A673 (cell line): Measurements from ENCODE around the gene MBD3. TPM values are rescaled to one million over a fixed set of nuclear protein-coding genes. Genes with fewer than 3 reads are reported as not detected.
A peak's percentile ranks its signal among the peaks of the same experiment; 100 is the strongest.

Experiments
- BruUV-seq: library from RNA; stranded (reverse); fragments of 400-500 nt; replicated peaks from 2 replicates; lab custom pipeline; 2021; lab: Mats Ljungman, UMichigan
- CTCF ChIA-PET: fragments of 300-600 bp; sonication (Branson Sonifier 250); formaldehyde crosslinking; loops from one replicate; lab custom pipeline; 2022; ENCODE audit warnings: antibody characterized with exemption; lab: Charles Lee
- POLR2A ChIA-PET: fragments of 300-600 bp; sonication (Branson Sonifier 250); formaldehyde crosslinking; loops from one replicate; lab custom pipeline; 2022; ENCODE audit warnings: antibody characterized with exemption; ENCODE audit not compliant: low non-redundant PET; lab: Charles Lee
- DNase-seq: peaks from one replicate; pipeline ENCODE4 v3.0.0-alpha.2; 2015; ENCODE audit warnings: low spot score
- H3K27ac ChIP-seq: fragments of 200-600 bp; sonication (generic); 2 replicates; pipeline ENCODE4 v1.5.1; 2016; ENCODE audit warnings: mixed run types, low read depth, mild to moderate bottlenecking, mixed read lengths, antibody characterized with exemption, low read length; ENCODE audit not compliant: poor library complexity, severe bottlenecking
- H3K27me3 ChIP-seq: fragments of 200-600 bp; sonication (generic); replicated peaks from 2 replicates; pipeline ENCODE4 v1.6.1; 2017; ENCODE audit warnings: mixed run types, low read depth, mild to moderate bottlenecking, mixed read lengths, antibody characterized with exemption, low read length; ENCODE audit not compliant: insufficient read depth, poor library complexity
- H3K36me3 ChIP-seq: fragments of 200-600 bp; sonication (generic); 2 replicates; pipeline ENCODE4 v1.6.1; 2016; ENCODE audit warnings: mixed run types, mild to moderate bottlenecking, mixed read lengths, antibody characterized with exemption, low read length; ENCODE audit not compliant: insufficient read depth, poor library complexity, severe bottlenecking
- H3K4me1 ChIP-seq: fragments of 200-600 bp; sonication (generic); 2 replicates; pipeline ENCODE4 v1.6.1; 2017; ENCODE audit warnings: mixed run types, mild to moderate bottlenecking, mixed read lengths, antibody characterized with exemption, low read length; ENCODE audit not compliant: insufficient read depth, poor library complexity, severe bottlenecking
- H3K4me3 ChIP-seq: fragments of 200-600 bp; sonication (generic); 2 replicates; pipeline ENCODE4 v1.5.1; 2016; ENCODE audit warnings: low read depth, mixed run types, mild to moderate bottlenecking, mixed read lengths, low read length; ENCODE audit not compliant: poor library complexity, severe bottlenecking
- H3K9me3 ChIP-seq: fragments of 200-600 bp; sonication (generic); 2 replicates; pipeline ENCODE4 v1.6.1; 2016; ENCODE audit warnings: mixed run types, low read depth, mild to moderate bottlenecking, mixed read lengths, antibody characterized with exemption, low read length; ENCODE audit not compliant: poor library complexity, severe bottlenecking
- CTCF ChIP-seq: fragments of 300-800, 200-600 bp; sonication (generic); conservative IDR thresholded peaks from 2 replicates; pipeline ENCODE4 v1.5.1; 2017; ENCODE audit warnings: low read depth, mild to moderate bottlenecking, antibody characterized with exemption, low read length, moderate library complexity, mixed read lengths
- EZH2 ChIP-seq: fragments of 200-600 bp; sonication (generic); IDR thresholded peaks from 2 replicates; pipeline ENCODE4 v1.6.1; 2017; ENCODE audit warnings: borderline replicate concordance, low read depth, mild to moderate bottlenecking, mixed read lengths, antibody characterized with exemption, low read length; ENCODE audit not compliant: poor library complexity, severe bottlenecking
- intact Hi-C: fragments of 100-400 bp; cut with micrococcal nuclease; formaldehyde crosslinking; loops from one replicate; pipeline ENCODE4 v1.10.0; 2022; ENCODE audit not compliant: unreplicated experiment
- total RNA-seq: library from RNA; stranded (reverse); gene quantifications from 2 replicates; pipeline ENCODE4 v1.2.3, GENCODE V29; 2021

Gene MBD3
- total RNA-seq, 1 experiment from 2014 or later: 138 TPM

DNA sequence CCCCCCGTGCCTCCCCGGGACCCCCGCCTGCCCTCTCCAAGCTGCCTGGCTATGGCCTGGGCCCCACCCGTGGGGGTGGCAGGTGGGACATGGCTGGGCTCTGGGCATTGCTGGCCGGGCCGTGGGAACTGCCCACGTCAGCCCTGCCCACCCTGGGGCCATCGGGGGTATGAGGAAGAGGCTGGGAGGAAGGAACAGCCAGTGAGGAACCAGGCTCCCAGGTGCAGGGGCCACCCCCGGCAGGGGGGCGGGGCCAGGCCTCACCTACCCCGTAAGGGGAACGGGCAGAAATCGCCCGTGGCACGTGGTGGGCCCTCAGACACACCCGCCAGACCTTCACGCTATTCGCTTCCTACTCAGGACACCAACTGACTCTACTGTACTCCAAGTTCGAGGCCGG lies 37.3 kb upstream of the MBD3 start:
- ChIA-PET CTCF (no interaction called here), POLR2A (no interaction called here)
- Histone ChIP-seq H3K36me3 (peaks cover 63% of the 10 kb centered on the region), H3K27me3 (no peaks in the 10 kb centered on the region), H3K4me3 (no peak overlapping the region), H3K27ac (no peak overlapping the region), H3K4me1 (peaks cover 5% of the 10 kb centered on the region), H3K9me3 (no peaks in the 10 kb centered on the region)
- no peak for TF ChIP-seq CTCF
- TF ChIP-seq EZH2: no peak
- no peak for DNase-seq
- intact Hi-C loops: no loop called here
- no TSS peak for BruUV-seq

GRCh38 chr19:1629256-1629808 lies 36.7 kb upstream of the MBD3 start:
- intact Hi-C loops: no loop called here
- Histone ChIP-seq H3K36me3 (peaks cover 63% of the 10 kb centered on the region), H3K27ac (no peak overlapping the region), H3K4me3 (no peak overlapping the region), H3K9me3 (no peaks in the 10 kb centered on the region), H3K27me3 (no peaks in the 10 kb centered on the region), H3K4me1 (peaks cover 5% of the 10 kb centered on the region)
- POLR2A ChIA-PET: no interaction called here
- CTCF ChIA-PET: no interaction called here
- TSS peak; percentile 22 for BruUV-seq
- TF ChIP-seq CTCF: no peak
- TF ChIP-seq EZH2: no peak
- no peak for DNase-seq

DNA sequence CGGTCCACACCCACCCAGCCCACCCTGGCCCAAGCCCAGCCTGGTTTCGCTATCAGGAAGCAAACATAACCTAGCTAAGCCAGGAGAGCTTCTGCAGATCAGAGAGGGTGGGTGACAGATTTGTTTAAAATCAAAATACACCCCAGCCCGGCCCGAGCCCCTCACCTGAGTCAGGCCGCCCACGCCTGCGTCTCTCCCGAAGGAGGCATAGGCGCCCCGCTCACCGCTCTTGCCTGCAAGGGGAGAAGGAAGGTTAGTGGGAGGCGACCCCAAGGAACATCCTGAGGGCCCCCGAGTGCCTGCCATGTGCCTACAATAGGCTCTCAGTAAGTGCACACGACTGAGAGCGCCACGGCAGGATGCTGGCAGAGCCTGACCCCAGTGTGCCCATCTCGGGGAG lies 34.5 kb upstream of the MBD3 start:
- no peak for DNase-seq
- intact Hi-C loops: no loop called here
- CTCF ChIA-PET: no interaction called here
- POLR2A ChIA-PET: no interaction called here
- Histone ChIP-seq H3K27ac (no peak overlapping the region), H3K4me3 (no peak overlapping the region), H3K36me3 (peaks cover 65% of the 10 kb centered on the region), H3K27me3 (no peaks in the 10 kb centered on the region), H3K4me1 (no peaks in the 10 kb centered on the region), H3K9me3 (no peaks in the 10 kb centered on the region)
- no TSS peak for BruUV-seq
- TF ChIP-seq CTCF: no peak
- TF ChIP-seq EZH2: no peak
